Naive B cell (primary cell): ENCODE measurements around the gene ATP11C. TPM values are rescaled to one million over a fixed set of nuclear protein-coding genes. Genes with fewer than 3 reads are reported as not detected.

ENCODE experiments used
- ATAC-seq, 2 donors: fragments of 150-1000 bp; cut with Tn5 transposase; 2 replicates each; pipeline ENCODE4 v1.10.0; 2021; ENCODE audit warnings: low read depth in 2 of 2, mild to moderate bottlenecking in 2 of 2, moderate library complexity in 2 of 2
- DNase-seq: peaks from one replicate; pipeline ENCODE4 v3.0.0; 2022
- H3K27ac Mint-ChIP-seq, 6 donors: one replicate each; pipeline ENCODE4 v1.8.0; 2020 to 2022; ENCODE audit warnings: mild to moderate bottlenecking in 6 of 6, mixed read lengths in 6 of 6, moderate library complexity in 5 of 6, inconsistent platforms in 2 of 6
- H3K27me3 Mint-ChIP-seq, 3 donors: one replicate each; pipeline ENCODE4 v1.8.0; 2021 to 2022; ENCODE audit warnings: mixed read lengths in 3 of 3, mild to moderate bottlenecking in 1 of 3
- H3K36me3 Mint-ChIP-seq, 2 donors: one replicate each; pipeline ENCODE4 v1.8.0; 2020 to 2022; ENCODE audit warnings: mixed read lengths in 2 of 2, inconsistent platforms in 1 of 2, mild to moderate bottlenecking in 1 of 2
- H3K4me1 Mint-ChIP-seq, 3 donors: one replicate each; pipeline ENCODE4 v1.8.0; 2020 to 2022; ENCODE audit warnings: mixed read lengths in 3 of 3, inconsistent platforms in 1 of 3, mild to moderate bottlenecking in 1 of 3, moderate library complexity in 1 of 3
- H3K4me3 Mint-ChIP-seq, 8 donors: one replicate each; pipeline ENCODE4 v1.8.0; 2020 to 2022; ENCODE audit warnings: mild to moderate bottlenecking in 8 of 8, mixed read lengths in 8 of 8, moderate library complexity in 8 of 8, inconsistent platforms in 2 of 8
- H3K9me3 Mint-ChIP-seq, 7 donors: one replicate each; pipeline ENCODE4 v1.8.0; 2020 to 2022; ENCODE audit warnings: mixed read lengths in 7 of 7, mild to moderate bottlenecking in 5 of 7, inconsistent platforms in 2 of 7, moderate library complexity in 1 of 7
- polyA plus RNA-seq, 6 donors: library from polyadenylated mRNA; unstranded; fragments of 300-500 nt; fragmentation: Illumina TruSeq; gene quantifications; one replicate each; pipeline ENCODE4 v1.2.3, GENCODE V29; 2021; ENCODE audit warnings: low read depth in 6 of 6

Gene ATP11C
- polyA plus RNA-seq, 6 donors from 2014 or later, result 5.8 to 11.2 (median 8.0) TPM

GRCh38 chrX:139909712-139910111, 23.1 kb downstream of the ATP11C start:
- Mint-ChIP-seq H3K4me1 (peaks cover 13 to 27% (median 20%) of the 10 kb centered on the region in 3 donors), H3K4me3 (peak overlapping the region in 2 of 8 donors; percentile 11 to 26), H3K27ac (no peak overlapping the region), H3K27me3 (no peaks in the 10 kb centered on the region), H3K36me3 (no peaks in the 10 kb centered on the region), H3K9me3 (no peaks in the 10 kb centered on the region)
- DNase-seq, result no peak
- peak; percentile 27 to 43 for ATAC-seq

GRCh38 chrX:139907078-139907477, 25.8 kb downstream of the ATP11C start:
- peak overlapping the region in 1 of 6 donors; percentile 18 for H3K27ac Mint-ChIP-seq
- H3K4me3 Mint-ChIP-seq, result no peak overlapping the region
- no peaks in the 10 kb centered on the region for H3K36me3 Mint-ChIP-seq
- ATAC-seq, result no peak
- no peaks in the 10 kb centered on the region for H3K27me3 Mint-ChIP-seq
- peaks cover 15 to 31% (median 16%) of the 10 kb centered on the region in 3 donors for H3K4me1 Mint-ChIP-seq
- no peak for DNase-seq
- H3K9me3 Mint-ChIP-seq, result no peaks in the 10 kb centered on the region

- ATAC-seq (no peak), DNase-seq (no peak)
- H3K27me3 Mint-ChIP-seq, result no peaks in the 10 kb centered on the region
- H3K4me1 Mint-ChIP-seq, result peaks cover 16 to 21% (median 20%) of the 10 kb centered on the region in 3 donors
- H3K27ac Mint-ChIP-seq, result no peak overlapping the region
- H3K36me3 Mint-ChIP-seq, result no peaks in the 10 kb centered on the region
- no peak overlapping the region for H3K4me3 Mint-ChIP-seq
- no peaks in the 10 kb centered on the region for H3K9me3 Mint-ChIP-seq
Observed at GRCh38 chrX:139905743-139906142, 27.1 kb downstream of the ATP11C start.

- Mint-ChIP-seq H3K36me3 (no peaks in the 10 kb centered on the region), H3K27ac (no peak overlapping the region)
Observed at GRCh38 chrX:139905051-139905450, 27.8 kb downstream of the ATP11C start.

GRCh38 chrX:139903210-139903609, 29.6 kb downstream of the ATP11C start:
- DNase-seq, result no peak
- H3K4me3 Mint-ChIP-seq, result no peak overlapping the region
- H3K27ac Mint-ChIP-seq, result peak overlapping the region in 1 of 6 donors; percentile 80
- ATAC-seq, result no peak
- H3K36me3 Mint-ChIP-seq, result no peaks in the 10 kb centered on the region
- peaks cover 12 to 16% (median 13%) of the 10 kb centered on the region in 3 donors for H3K4me1 Mint-ChIP-seq
- H3K27me3 Mint-ChIP-seq, result no peaks in the 10 kb centered on the region
- H3K9me3 Mint-ChIP-seq, result no peaks in the 10 kb centered on the region

More at GRCh38 chrX:139905051-139905450, 27.8 kb downstream of the ATP11C start:
- no peaks in the 10 kb centered on the region for H3K9me3 Mint-ChIP-seq
- DNase-seq (no peak), ATAC-seq (no peak)
- no peaks in the 10 kb centered on the region for H3K27me3 Mint-ChIP-seq
- H3K4me3 Mint-ChIP-seq, result no peak overlapping the region
- H3K4me1 Mint-ChIP-seq, result peaks cover 16 to 19% (median 17%) of the 10 kb centered on the region in 3 donors

- ATAC-seq (no peak), DNase-seq (no peak)
- Mint-ChIP-seq H3K4me1 (peaks cover 12 to 13% (median 12%) of the 10 kb centered on the region in 3 donors), H3K4me3 (no peak overlapping the region), H3K27me3 (no peaks in the 10 kb centered on the region), H3K9me3 (no peaks in the 10 kb centered on the region), H3K36me3 (no peaks in the 10 kb centered on the region), H3K27ac (peak overlapping the region in 1 of 6 donors; percentile 52)
Observed at GRCh38 chrX:139902559-139902958, 30.3 kb downstream of the ATP11C start.

GRCh38 chrX:139898334-139898733, 34.5 kb downstream of the ATP11C start:
- ATAC-seq (no peak), DNase-seq (no peak)
- H3K27me3 Mint-ChIP-seq, result no peaks in the 10 kb centered on the region
- H3K4me3 Mint-ChIP-seq, result no peak overlapping the region
- H3K27ac Mint-ChIP-seq, result no peak overlapping the region
- H3K9me3 Mint-ChIP-seq, result no peaks in the 10 kb centered on the region
- H3K4me1 Mint-ChIP-seq, result peaks cover 6 to 13% (median 11%) of the 10 kb centered on the region in 3 donors
- H3K36me3 Mint-ChIP-seq, result no peaks in the 10 kb centered on the region

GRCh38 chrX:139892512-139892911, 40.3 kb downstream of the ATP11C start:
- peaks cover 16 to 30% (median 26%) of the 10 kb centered on the region in 3 donors for H3K4me1 Mint-ChIP-seq
- DNase-seq (no peak), ATAC-seq (no peak)
- H3K27ac Mint-ChIP-seq, result peak overlapping the region in 2 of 6 donors; percentile 42 to 70
- no peaks in the 10 kb centered on the region for H3K36me3 Mint-ChIP-seq
- peak overlapping the region in 1 of 8 donors; percentile 63 for H3K4me3 Mint-ChIP-seq
- H3K27me3 Mint-ChIP-seq, result no peaks in the 10 kb centered on the region
- no peaks in the 10 kb centered on the region for H3K9me3 Mint-ChIP-seq

- no peak for DNase-seq
- ATAC-seq, result no peak
- H3K4me1 Mint-ChIP-seq, result peaks cover 16 to 30% (median 26%) of the 10 kb centered on the region in 3 donors
- peak overlapping the region in 1 of 6 donors; percentile 81 for H3K27ac Mint-ChIP-seq
- H3K36me3 Mint-ChIP-seq, result no peaks in the 10 kb centered on the region
- H3K4me3 Mint-ChIP-seq, result no peak overlapping the region
- H3K9me3 Mint-ChIP-seq, result no peaks in the 10 kb centered on the region
- no peaks in the 10 kb centered on the region for H3K27me3 Mint-ChIP-seq
Observed at GRCh38 chrX:139890991-139891700, 41.7 kb downstream of the ATP11C start.

- Mint-ChIP-seq H3K4me1 (peaks cover 16 to 34% (median 26%) of the 10 kb centered on the region in 3 donors), H3K27ac (no peak overlapping the region), H3K36me3 (peaks cover 0 to 5% of the 10 kb centered on the region in 2 donors), H3K4me3 (no peak overlapping the region), H3K27me3 (no peaks in the 10 kb centered on the region), H3K9me3 (no peaks in the 10 kb centered on the region)
- DNase-seq, result no peak
- no peak for ATAC-seq
Observed at GRCh38 chrX:139889760-139890159, 43.1 kb downstream of the ATP11C start.

GRCh38 chrX:139883984-139884383, 48.9 kb downstream of the ATP11C start:
- H3K4me3 Mint-ChIP-seq, result no peak overlapping the region
- no peaks in the 10 kb centered on the region for H3K9me3 Mint-ChIP-seq
- peak overlapping the region in 1 of 6 donors; percentile 7 for H3K27ac Mint-ChIP-seq
- peaks cover 0 to 12% (median 4%) of the 10 kb centered on the region in 3 donors for H3K4me1 Mint-ChIP-seq
- H3K36me3 Mint-ChIP-seq, result peaks cover 0 to 5% of the 10 kb centered on the region in 2 donors
- no peak for ATAC-seq
- no peak for DNase-seq
- H3K27me3 Mint-ChIP-seq, result no peaks in the 10 kb centered on the region

- Mint-ChIP-seq H3K36me3 (peaks cover 0 to 5% of the 10 kb centered on the region in 2 donors), H3K9me3 (no peaks in the 10 kb centered on the region), H3K4me1 (peaks cover 3 to 12% (median 5%) of the 10 kb centered on the region in 3 donors), H3K4me3 (no peak overlapping the region), H3K27me3 (no peaks in the 10 kb centered on the region), H3K27ac (no peak overlapping the region)
- no peak for DNase-seq
- no peak for ATAC-seq
Observed at GRCh38 chrX:139882299-139882698, 50.6 kb downstream of the ATP11C start.

- Mint-ChIP-seq H3K4me3 (no peak overlapping the region), H3K27me3 (no peaks in the 10 kb centered on the region), H3K36me3 (peaks cover 0 to 5% of the 10 kb centered on the region in 2 donors), H3K4me1 (peaks cover 3 to 12% (median 9%) of the 10 kb centered on the region in 3 donors), H3K9me3 (no peaks in the 10 kb centered on the region), H3K27ac (no peak overlapping the region)
- ATAC-seq (no peak), DNase-seq (no peak)
Observed at GRCh38 chrX:139881572-139881971, 51.3 kb downstream of the ATP11C start.

- DNase-seq (no peak), ATAC-seq (no peak)
- no peaks in the 10 kb centered on the region for H3K27me3 Mint-ChIP-seq
- H3K36me3 Mint-ChIP-seq, result peaks cover 0 to 5% of the 10 kb centered on the region in 2 donors
- no peak overlapping the region for H3K4me3 Mint-ChIP-seq
- H3K4me1 Mint-ChIP-seq, result peaks cover 3 to 12% (median 9%) of the 10 kb centered on the region in 3 donors
- no peak overlapping the region for H3K27ac Mint-ChIP-seq
- H3K9me3 Mint-ChIP-seq, result no peaks in the 10 kb centered on the region
Observed at GRCh38 chrX:139881130-139881529, 51.7 kb downstream of the ATP11C start.
